ENCODE results near the gene CXCR2.
"Not testable (repeated sequence)": the region's sequence is repeated elsewhere in the genome, so short reads cannot be mapped to it uniquely, and the experiment has no call there.

CXCR2 gene

GRCh38 chr2:218130822-218131221 is 5.0 kb downstream of the CXCR2 start:
- DNase-seq, result no peak

GRCh38 chr2:218137514-218137913 is 11.7 kb downstream of the CXCR2 start:
- no peak for DNase-seq

DNA sequence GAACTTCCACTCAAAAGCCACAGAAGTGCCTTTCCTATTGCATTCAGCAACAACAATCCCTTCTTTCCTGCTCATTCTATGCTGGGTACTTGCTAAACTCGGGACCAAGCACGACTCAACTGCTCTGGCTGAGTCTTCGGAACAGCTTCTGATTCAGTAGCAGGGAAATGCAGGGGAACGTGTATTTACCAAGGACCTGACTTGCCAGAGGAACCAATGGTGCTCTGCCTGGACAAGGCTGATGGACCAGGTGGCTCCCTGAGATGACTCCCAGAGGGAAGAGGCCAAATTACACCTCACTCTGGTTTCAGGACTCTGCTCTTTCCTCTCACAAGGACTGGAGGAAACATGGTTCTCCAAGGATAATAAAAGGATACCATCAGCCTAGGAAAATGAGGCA is 12.2 kb downstream of the CXCR2 start:
- DNase-seq, result no peak

- DNase-seq, result no peak
These were observed 19.3 kb downstream of the CXCR2 start for GRCh38 chr2:218145124-218145523.

GRCh38 chr2:218146056-218146455 is 20.2 kb downstream of the CXCR2 start:
- no peak for DNase-seq

DNA sequence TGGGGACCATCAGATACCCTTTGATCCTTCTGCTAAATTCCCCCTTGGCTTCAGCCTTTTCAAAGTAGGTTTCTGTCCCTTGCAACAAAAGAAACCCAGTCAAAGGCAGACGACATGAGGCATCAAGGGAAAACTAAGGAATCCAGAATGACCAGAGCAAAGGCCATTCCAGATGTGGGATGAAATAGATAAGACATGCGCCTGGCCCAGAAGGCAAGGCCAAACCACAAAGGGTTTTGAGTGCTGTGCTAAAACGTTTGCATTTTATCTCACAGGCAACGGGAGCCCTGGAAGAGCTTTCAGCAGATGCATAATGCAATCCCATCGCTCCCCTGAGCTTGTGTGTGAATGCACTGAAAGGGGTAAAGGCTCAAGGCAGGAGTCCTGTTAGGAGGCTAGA is 23.3 kb downstream of the CXCR2 start:
- no peak for DNase-seq

DNA sequence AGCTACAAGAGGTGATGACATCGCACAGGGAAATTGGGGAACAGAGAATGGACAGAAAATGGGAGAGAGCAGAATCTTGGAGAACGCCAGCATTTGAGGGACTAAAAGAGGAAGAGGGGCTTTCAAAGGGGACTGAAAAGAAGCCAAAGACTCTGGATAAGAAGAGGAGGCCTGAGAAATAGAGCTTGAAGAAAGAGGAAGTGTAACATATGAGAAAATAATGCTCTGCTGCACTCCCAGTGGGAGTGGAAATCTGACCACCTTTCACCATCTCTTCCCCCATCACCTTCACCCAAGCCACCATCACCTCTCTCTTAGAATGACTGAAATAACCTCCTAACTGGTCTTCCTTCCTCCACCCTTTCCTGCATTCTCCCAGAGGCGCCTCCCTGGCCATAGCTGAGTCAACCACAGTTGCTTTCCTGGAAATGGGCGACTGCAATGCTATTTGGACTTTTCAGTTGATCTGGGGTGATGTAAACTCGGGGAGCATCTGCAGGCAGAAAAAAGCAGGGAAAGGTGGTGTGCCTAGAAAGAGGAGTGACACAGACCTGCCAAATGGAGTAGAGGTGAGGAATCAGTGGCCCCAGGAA is 24.1 kb downstream of the CXCR2 start:
- no peak for DNase-seq

DNA sequence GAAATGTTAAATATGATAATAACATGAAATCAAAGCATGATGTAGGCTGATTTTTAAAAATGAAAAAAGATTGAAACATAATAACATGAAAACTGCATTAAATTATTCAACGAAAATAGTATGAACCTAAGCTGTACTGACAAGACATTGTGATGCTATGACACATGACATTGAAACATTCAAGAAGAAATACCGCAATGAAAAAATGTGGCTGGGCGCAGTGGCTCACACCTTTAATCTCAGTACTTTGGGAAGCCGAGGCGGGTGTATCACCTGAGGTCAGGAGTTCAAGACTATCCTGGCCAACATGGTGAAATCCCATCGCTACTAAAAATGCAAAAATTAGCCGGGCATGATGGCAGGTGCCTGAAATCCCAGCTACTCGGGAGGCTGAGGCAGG is 26.3 kb downstream of the CXCR2 start:
- no peak for DNase-seq

DNA sequence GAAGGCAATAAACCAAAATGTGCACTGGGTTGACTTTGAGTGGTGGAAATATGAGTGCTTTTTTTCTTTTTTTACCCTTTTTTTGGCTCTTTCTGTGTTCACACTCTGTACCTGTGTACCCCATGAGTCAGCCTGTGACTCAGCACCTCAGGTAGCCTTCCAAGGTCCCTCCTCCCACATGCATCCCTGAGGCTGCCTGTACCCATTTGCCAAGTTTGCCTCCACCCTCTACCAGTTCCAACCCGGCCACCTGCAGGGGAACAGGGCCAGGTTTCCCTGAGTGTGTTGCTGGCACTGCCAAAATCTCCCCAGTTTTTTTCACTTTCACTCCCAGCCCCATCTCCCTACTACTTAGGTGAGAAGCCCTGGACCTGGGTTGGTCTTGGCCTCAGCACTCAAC is 26.9 kb downstream of the CXCR2 start:
- DNase-seq, result no peak

GRCh38 chr2:218155953-218156479 is 30.2 kb downstream of the CXCR2 start:
- no peak for DNase-seq

DNA sequence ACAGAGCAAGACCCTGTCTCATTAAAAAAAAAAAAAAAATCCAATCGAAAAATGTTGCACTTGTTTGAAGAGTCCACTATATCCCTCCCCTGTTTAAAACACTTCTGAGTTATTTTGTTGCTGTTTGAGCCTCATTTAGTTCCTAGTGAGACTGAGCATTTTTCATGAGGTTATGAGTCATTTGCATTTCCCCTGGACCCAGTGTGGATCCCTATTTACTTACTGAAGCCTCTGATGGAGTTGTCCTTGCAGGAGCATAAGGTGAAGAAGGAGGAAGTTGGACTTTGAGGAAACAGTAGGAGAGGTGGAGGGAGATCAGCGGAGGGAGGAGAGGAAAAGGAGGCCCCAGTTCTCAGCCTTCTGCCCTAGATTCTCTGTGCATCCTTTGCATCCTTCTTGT is 35.8 kb downstream of the CXCR2 start:
- no peak for DNase-seq

GRCh38 chr2:218162814-218163213 is 37.0 kb downstream of the CXCR2 start:
- DNase-seq, result no peak

DNA sequence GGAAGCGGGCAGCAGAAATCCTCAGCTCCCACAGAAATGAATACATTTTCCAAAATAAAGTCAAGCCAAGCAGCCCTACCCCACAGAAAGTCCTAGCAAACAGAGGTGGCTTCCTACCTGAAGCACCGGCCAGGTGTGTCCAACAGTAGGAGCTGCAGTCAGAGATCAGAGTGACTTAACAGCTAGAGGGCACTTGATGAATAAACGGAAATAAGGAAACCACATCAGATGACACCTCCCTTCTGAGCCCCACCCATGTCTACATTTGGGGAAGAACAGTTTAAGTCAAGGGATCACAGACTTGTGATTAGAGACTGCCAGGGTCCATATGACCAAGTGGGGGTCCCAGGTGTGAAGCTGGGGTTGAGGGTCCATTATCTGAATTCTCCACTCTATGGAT is 41.0 kb downstream of the CXCR2 start, which contains the start of gene CXCR1:
Gene CXCR1, minus strand, starts transcription at position 172 of the 400 bp plus-strand sequence. CDS start 1,751 bp downstream, outside the sequence.
- DNase-seq, result peak; percentile 14

DNA sequence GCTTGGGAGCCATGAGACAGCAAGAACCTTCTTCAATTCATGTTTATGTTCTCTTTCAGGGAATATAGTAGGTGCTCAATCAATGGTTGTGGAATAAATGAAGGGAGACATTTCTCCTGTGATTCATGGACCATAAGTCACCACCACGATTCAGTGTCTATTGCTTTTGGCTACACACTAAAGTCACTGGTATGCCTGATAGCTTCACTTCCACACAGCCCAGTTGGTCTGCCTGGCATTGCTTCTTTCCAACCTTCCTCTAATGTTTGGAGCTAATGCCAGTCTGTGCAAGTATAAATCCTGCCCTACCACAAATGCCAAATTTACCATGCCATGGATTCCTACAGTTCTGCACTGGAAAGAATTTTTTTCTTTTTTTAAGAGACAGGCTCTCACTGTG is 42.2 kb downstream of the CXCR2 start:
- DNase-seq, result no peak

- DNase-seq, result peak; percentile 71
These were observed 43.0 kb downstream of the CXCR2 start for GRCh38 chr2:218168635-218169462.

DNA sequence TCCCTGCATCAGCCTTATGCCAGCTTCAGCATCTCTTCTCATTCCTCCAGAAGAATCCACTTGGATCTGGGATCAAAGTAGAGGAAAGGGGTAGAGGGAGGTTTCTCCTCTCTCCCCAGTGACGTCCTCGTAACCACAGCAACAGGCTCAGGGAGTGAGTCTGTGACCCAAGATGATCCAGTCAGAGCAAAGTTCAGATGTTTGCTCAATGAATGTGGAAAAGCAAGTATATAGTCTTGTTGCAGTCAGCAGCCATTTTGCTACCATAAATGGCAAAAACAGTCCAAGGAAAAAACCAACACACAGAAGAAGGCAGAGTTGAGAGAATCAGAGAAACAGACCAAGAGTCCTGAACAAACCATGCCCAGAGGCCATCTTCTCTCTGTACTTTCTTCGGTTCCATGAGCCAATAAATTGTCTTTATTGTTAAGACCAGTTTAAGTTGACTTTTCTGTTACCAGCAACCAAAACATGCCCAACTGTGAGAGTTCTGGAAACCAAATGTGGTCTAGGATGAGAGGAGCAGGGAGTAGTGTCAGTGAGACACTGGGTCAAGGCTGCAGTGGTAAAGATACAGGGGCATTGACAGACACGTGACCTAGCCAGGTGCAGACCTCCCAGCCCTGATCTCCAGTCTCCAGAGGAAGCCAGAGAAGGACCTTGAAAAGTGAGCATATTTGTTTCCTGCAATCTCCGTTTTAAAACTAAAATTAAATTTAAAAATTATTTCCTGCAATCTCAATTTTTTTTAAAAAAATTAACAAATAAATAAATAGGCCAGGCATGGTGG is 44.1 kb downstream of the CXCR2 start:
- no peak for DNase-seq

GRCh38 chr2:218171744-218172143 is 45.9 kb downstream of the CXCR2 start:
- DNase-seq, result not testable (repeated sequence)

DNA sequence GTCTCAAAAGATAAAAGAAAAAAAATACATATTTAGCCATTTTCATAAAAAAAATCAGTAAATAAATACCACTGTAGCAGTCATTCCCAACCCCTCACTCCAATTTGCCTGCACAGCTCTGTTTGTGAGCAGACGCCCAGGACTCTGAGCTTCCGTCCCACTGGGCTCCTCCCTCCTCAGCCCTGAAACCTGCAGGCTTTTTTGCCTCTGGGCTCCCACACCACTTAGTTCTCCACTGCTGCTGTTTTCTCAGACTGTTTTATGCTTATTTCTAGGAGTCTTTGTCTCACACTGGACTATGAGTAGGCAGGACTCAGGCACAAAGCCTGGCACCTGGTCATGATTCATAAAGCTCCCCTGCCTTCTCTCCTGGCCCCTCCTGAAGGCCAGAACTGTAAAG is 47.0 kb downstream of the CXCR2 start:
- no peak for DNase-seq

DNA sequence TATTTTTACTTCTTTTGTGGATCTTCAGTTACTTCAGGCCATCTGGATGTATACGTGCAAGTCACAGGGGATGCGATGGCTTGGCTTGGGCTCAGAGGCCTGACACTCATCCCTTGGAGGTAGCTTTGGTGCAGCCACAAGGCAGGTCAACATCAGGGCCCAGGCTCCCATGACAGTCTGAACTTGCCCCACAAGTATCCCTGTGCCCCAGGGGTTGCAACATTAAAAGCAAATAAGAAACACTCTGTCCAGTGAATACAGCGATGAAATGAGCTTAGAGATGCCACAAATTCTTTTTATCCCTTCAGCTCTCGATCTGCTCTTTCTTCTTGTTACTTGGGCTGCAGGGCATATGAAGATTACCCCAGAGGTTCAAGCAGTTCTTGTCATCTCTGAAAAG is 54.0 kb downstream of the CXCR2 start:
- DNase-seq, result no peak

DNA sequence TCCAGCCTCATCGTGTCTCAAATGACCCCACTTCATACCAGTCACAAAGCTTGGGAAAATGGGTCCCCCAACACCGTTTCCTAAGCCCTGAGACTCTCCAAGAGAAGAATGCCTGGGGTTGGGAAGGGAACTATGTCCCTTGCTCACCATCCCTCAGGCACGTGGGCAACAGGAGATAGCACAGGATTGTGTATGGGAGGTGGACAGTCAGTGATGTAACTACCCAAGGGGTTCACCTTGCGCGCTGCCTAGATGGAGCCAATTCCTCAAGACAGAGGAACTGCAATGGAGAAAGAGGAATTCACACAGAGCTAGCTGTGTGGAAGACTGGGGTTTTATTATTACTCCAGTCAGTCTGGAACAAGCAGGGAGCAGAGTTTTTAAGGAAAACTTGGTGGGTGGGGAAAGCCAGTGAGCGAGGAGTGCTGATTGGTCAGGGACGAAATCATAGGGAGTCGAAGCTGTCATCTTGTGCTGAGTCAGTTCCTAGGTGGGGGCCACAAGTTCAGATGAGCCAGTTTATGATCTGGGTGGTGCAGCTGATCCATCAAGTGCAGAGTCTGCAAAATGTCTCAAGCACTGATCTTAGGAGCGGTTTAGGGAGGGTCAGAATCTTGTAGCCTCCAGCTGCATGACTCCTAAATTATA is 54.8 kb downstream of the CXCR2 start:
- no peak for DNase-seq

DNA sequence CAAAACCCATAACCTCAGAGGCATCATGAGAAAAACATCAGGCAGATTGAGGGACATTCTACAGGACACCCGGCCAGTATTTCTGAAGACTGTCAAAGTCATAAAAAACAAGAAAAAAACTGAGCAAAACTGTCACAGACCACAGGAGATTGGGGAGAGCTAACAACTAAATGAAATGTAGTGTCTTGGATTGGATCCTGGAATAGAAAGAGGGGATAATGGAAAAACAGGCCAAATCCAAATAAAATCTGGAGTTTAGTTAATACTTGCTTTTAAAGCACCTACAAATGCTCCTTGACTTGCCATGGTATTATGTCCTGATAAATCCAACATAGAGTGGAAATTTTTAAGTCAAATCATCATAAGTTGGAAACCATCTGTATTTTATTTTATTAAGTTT is 58.5 kb downstream of the CXCR2 start:
- no peak for DNase-seq

DNA sequence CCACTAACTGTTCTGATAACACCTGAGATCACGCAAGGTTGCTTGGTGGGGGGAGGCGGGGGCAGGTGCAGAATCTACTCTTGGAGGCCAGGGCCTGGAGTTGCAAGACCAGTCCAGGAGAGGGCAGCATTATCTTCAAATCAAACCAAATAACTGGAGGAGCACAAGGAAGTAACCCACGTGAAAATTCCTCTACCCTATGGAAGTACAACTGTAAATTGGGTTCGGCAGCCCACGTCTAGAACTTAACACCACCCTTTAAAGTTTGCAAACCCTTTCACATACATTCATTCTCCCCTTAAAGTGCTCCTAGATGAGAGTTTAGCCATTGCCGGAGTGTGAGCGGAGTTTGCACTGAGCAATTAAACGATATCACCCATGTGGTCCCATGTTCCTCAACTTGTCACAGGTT is 60.5 kb downstream of the CXCR2 start:
- DNase-seq, result peak; percentile 70
